ENCODE results near the gene FUZ.

- TF ChIP-seq CTCF (conservative IDR thresholded peaks at IDR 0.05 in 1 of 2, IDR thresholded peaks at IDR 0.05 in 1 of 2; ENCODE audit: low read depth in 1 of 2, low read length in 2 of 2) (no peak), EZH2 (IDR thresholded peaks at IDR 0.05; ENCODE audit: low read length, missing control alignments) (no peak)
These were observed 45.0 kb downstream of the FUZ start for GRCh38 chr19:49767967-49768581.
